NB4 (cell line): ENCODE measurements around the gene CUTA.

Source experiments
- POLR2A ChIP-seq: IDR thresholded peaks from 2 replicates; pipeline ENCODE4 v1.6.1; 2011; ENCODE audit warnings: mild to moderate bottlenecking; ENCODE audit not compliant: insufficient read length; ENCODE audit errors: extremely low read depth
- TF ChIP-seq, protein P1 (sequence below): IDR thresholded peaks from 2 replicates; pipeline ENCODE4 v1.6.1; 2011; ENCODE audit warnings: low read depth, low read length
- TF ChIP-seq, protein P2 (sequence below): IDR thresholded peaks from one replicate; pipeline ENCODE4 v1.5.1; 2012; ENCODE audit warnings: low read depth, low read length

DNA sequence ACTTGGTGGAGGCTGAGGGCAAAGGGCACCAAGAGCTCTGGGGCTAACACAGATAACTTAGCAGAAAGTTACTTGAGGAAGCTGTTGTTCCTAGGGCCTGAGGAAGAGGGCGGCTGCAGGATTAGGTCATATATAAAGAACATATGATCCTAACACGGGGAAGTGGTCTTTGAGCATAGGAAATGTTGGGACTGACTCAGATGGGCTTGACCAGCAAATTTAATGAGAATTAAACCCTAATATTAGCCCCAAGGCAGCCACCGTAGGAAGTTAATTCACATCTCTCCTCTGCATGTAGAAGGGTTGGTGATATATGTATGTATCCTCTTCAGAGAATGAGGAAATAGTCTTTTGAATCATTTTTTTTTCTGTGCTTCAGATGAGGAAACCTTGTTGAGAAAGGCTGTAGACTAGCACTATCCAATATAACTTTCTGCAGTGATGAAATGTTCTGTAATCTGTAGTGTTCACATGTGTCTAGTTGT, 27.3 kb upstream of the CUTA start:
- TF ChIP-seq, protein P1, sequence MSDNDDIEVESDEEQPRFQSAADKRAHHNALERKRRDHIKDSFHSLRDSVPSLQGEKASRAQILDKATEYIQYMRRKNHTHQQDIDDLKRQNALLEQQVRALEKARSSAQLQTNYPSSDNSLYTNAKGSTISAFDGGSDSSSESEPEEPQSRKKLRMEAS, result no peak
- TF ChIP-seq, protein P2, sequence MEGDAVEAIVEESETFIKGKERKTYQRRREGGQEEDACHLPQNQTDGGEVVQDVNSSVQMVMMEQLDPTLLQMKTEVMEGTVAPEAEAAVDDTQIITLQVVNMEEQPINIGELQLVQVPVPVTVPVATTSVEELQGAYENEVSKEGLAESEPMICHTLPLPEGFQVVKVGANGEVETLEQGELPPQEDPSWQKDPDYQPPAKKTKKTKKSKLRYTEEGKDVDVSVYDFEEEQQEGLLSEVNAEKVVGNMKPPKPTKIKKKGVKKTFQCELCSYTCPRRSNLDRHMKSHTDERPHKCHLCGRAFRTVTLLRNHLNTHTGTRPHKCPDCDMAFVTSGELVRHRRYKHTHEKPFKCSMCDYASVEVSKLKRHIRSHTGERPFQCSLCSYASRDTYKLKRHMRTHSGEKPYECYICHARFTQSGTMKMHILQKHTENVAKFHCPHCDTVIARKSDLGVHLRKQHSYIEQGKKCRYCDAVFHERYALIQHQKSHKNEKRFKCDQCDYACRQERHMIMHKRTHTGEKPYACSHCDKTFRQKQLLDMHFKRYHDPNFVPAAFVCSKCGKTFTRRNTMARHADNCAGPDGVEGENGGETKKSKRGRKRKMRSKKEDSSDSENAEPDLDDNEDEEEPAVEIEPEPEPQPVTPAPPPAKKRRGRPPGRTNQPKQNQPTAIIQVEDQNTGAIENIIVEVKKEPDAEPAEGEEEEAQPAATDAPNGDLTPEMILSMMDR, result no peak
- no peak for TF ChIP-seq POLR2A
